K562 treated with DMSO at 1 percent for 12 hours (cell line): ENCODE data around the gene SUN5. TPM values are rescaled to one million over a fixed set of nuclear protein-coding genes. Genes with fewer than 3 reads are reported as not detected.

Experiments
- total RNA-seq: library from RNA; unstranded; fragments of 300-600 nt; gene quantifications from 2 replicates; pipeline ENCODE4 v1.2.3, GENCODE V29; 2022; ENCODE audit not compliant: insufficient read depth

Gene SUN5
- total RNA-seq, result not detected in 2 replicates

GRCh38 chr20:33004141-33004751 is at the start of gene SUN5:
Gene SUN5 (minus strand): TSS chr20:33004433. CDS start chr20:33004340, 93 bp downstream.

GRCh38 chr20:33053291-33054106 is 49.3 kb upstream of the SUN5 start, which contains the start of gene BPIFB3:
Gene BPIFB3 (plus strand): TSS chr20:33053903. CDS start chr20:33055436, 1,533 bp downstream.

GRCh38 chr20:33031531-33031930 is 27.3 kb upstream of the SUN5 start, which contains the start of gene BPIFB6:
Gene BPIFB6 (plus strand): TSS chr20:33031648. CDS start chr20:33031648, 0 bp downstream.

GRCh38 chr20:33007376-33008335 is 3.4 kb upstream of the SUN5 start, which contains the start of gene BPIFB2:
Gene BPIFB2 (plus strand): TSS chr20:33007704. CDS start chr20:33008575, 871 bp downstream.

Other genes with a start within 250 kb of the SUN5 start
- gene DNMT3B, start 242.0 kb downstream of the SUN5 start, total RNA-seq, result 10.6 and 26.5 TPM in 2 replicates
- gene MAPRE1, start 184.5 kb downstream of the SUN5 start, total RNA-seq, result 69.0 and 136 TPM in 2 replicates
- gene EFCAB8, start 145.5 kb downstream of the SUN5 start, total RNA-seq, result not detected in 2 replicates
- gene BPIFB2, start 3.3 kb upstream of the SUN5 start, total RNA-seq, result not detected in 2 replicates
- gene BPIFB6, start 27.2 kb upstream of the SUN5 start, total RNA-seq, result not detected in 2 replicates
- not detected in 2 replicates for gene BPIFB3, start 49.5 kb upstream of the SUN5 start, total RNA-seq
- not detected in 2 replicates for gene BPIFB4, start 75.2 kb upstream of the SUN5 start, total RNA-seq
- not detected in 2 replicates for gene BPIFA2, start 163.7 kb upstream of the SUN5 start, total RNA-seq
- not detected in 2 replicates for gene BPIFA3, start 212.9 kb upstream of the SUN5 start, total RNA-seq
- not detected in 2 replicates for gene BPIFA1, start 231.6 kb upstream of the SUN5 start, total RNA-seq